Measurements from ENCODE around the gene SCARF2.

DNA sequence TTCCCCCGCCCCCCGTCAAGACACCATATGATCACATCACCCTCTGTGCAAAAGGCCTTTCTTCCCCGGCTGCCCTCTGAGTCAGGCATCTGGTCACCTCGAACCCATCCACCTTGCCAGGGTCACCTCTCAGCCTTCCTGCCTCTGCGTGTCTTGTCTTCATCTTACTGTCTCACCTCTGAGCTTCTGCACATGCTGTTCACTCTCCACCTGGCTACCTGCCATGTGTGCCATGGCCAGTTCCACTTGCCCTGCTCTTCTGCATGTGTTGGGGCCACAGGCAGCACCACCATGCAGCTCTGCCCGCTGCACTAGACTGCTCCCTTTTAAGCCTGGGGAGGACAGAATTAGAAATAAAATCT lies 33.9 kb downstream of the SCARF2 start:
- TF ChIP-seq, protein P1, sequence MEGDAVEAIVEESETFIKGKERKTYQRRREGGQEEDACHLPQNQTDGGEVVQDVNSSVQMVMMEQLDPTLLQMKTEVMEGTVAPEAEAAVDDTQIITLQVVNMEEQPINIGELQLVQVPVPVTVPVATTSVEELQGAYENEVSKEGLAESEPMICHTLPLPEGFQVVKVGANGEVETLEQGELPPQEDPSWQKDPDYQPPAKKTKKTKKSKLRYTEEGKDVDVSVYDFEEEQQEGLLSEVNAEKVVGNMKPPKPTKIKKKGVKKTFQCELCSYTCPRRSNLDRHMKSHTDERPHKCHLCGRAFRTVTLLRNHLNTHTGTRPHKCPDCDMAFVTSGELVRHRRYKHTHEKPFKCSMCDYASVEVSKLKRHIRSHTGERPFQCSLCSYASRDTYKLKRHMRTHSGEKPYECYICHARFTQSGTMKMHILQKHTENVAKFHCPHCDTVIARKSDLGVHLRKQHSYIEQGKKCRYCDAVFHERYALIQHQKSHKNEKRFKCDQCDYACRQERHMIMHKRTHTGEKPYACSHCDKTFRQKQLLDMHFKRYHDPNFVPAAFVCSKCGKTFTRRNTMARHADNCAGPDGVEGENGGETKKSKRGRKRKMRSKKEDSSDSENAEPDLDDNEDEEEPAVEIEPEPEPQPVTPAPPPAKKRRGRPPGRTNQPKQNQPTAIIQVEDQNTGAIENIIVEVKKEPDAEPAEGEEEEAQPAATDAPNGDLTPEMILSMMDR (conservative IDR thresholded peaks at IDR 0.05 in 1 of 2, IDR thresholded peaks at IDR 0.05 in 1 of 2; ENCODE audit: low read depth in 1 of 2, low read length in 2 of 2): no peak
- no peak for TF ChIP-seq EZH2 (IDR thresholded peaks at IDR 0.05; ENCODE audit: low read length, missing control alignments)
